Activated CD8-positive, alpha-beta T cell treated with anti-CD3 and anti-CD28 coated beads, Interleukin-2, amount 10 ng/mL, durations not matched to agents 7 days and 5 days (primary cell): ENCODE measurements around the gene SCN2B. TPM values are rescaled to one million over a fixed set of nuclear protein-coding genes. Genes with fewer than 3 reads are reported as not detected.
A peak's percentile ranks its signal among the peaks of the same experiment; 100 is the strongest.

Experiments used
- ATAC-seq: fragments of 150-1000 bp; cut with Tn5 transposase; one replicate; pipeline ENCODE4 v1.10.0; 2021; ENCODE audit warnings: moderate library complexity
- CTCF ChIA-PET: fragments of 350-600 bp; sonication (Branson Sonifier 250); formaldehyde crosslinking; loops from one replicate; lab custom pipeline; 2021; ENCODE audit warnings: antibody characterized with exemption; lab: Charles Lee
- POLR2A ChIA-PET: fragments of 350-600 bp; sonication (Branson Sonifier 250); formaldehyde crosslinking; loops from one replicate; lab custom pipeline; 2021; ENCODE audit warnings: antibody characterized with exemption; lab: Charles Lee
- DNase-seq: peaks from one replicate; pipeline ENCODE4 v3.0.0-alpha.2; 2020
- H3K27ac Mint-ChIP-seq: one replicate; pipeline ENCODE4 v1.8.0; 2021; ENCODE audit warnings: mild to moderate bottlenecking, mixed read lengths
- H3K27me3 Mint-ChIP-seq: one replicate; pipeline ENCODE4 v1.8.0; 2021; ENCODE audit warnings: low read depth, mixed read lengths
- H3K36me3 Mint-ChIP-seq: one replicate; pipeline ENCODE4 v1.8.0; 2021; ENCODE audit warnings: low read depth, mixed read lengths
- H3K4me1 Mint-ChIP-seq: one replicate; pipeline ENCODE4 v1.8.0; 2021; ENCODE audit warnings: low read depth, mixed read lengths
- H3K4me3 Mint-ChIP-seq: one replicate; pipeline ENCODE4 v1.8.0; 2021; ENCODE audit warnings: mild to moderate bottlenecking, mixed read lengths
- H3K9me3 Mint-ChIP-seq: one replicate; pipeline ENCODE4 v1.8.0; 2022; ENCODE audit warnings: mixed read lengths; ENCODE audit not compliant: insufficient read depth
- total RNA-seq, 2 experiments: library from RNA; stranded (reverse); gene quantifications; one replicate each; pipeline ENCODE4 v1.2.3, GENCODE V29; 2021

The SCN2B gene
- total RNA-seq, 2 experiments from 2014 or later = not detected

- H3K27ac Mint-ChIP-seq = no peak overlapping the region
- H3K4me1 Mint-ChIP-seq = peaks cover 29% of the 10 kb centered on the region
- POLR2A ChIA-PET = no interaction called here
- peaks cover 77% of the 10 kb centered on the region for H3K27me3 Mint-ChIP-seq
- peak overlapping the region; percentile 58 for H3K4me3 Mint-ChIP-seq
- H3K36me3 Mint-ChIP-seq = no peaks in the 10 kb centered on the region
- no peaks in the 10 kb centered on the region for H3K9me3 Mint-ChIP-seq
- ATAC-seq (no peak), DNase-seq (no peak)
- CTCF ChIA-PET = interaction anchor here (0.9 to 1.7 kb wide), 3 partner anchors 9 to 658 kb away, joined by 3 to 6 read pairs (median 5); no protein-coding TSS in a partner anchor
These were observed 22.9 kb downstream of the SCN2B start for GRCh38 chr11:118153516-118153915.

GRCh38 chr11:118152552-118153471, 23.6 kb downstream of the SCN2B start, which contains the start of gene SCN4B:
SCN4B (minus strand) TSS chr11:118152823; CDS start chr11:118152673, 150 bp downstream.
- Mint-ChIP-seq H3K27ac (no peak within 1 kb of the TSS), H3K27me3 (peaks cover 73% of the 10 kb centered on the region), H3K4me3 (peak within 1 kb of the TSS; percentile 59), H3K4me1 (peaks cover 28% of the 10 kb centered on the region), H3K36me3 (no peaks in the 10 kb centered on the region), H3K9me3 (no peaks in the 10 kb centered on the region)
- ATAC-seq (peak; percentile 61), DNase-seq (no peak)
- ChIA-PET POLR2A (interaction anchor here (0.6 kb wide), 1 partner anchor 287 kb away, joined by 5 read pairs; no protein-coding TSS in a partner anchor), CTCF (interaction anchor here (0.9 to 1.7 kb wide), 4 partner anchors 8 to 657 kb away, joined by 3 to 6 read pairs (median 5); no protein-coding TSS in a partner anchor)

GRCh38 chr11:118152020-118152551, 24.4 kb downstream of the SCN2B start:
- Mint-ChIP-seq H3K27ac (no peak overlapping the region), H3K9me3 (no peaks in the 10 kb centered on the region), H3K36me3 (no peaks in the 10 kb centered on the region), H3K4me1 (peaks cover 22% of the 10 kb centered on the region), H3K27me3 (peaks cover 68% of the 10 kb centered on the region), H3K4me3 (peak overlapping the region; percentile 34)
- ChIA-PET POLR2A (no interaction called here), CTCF (interaction anchor here (1.1 to 1.7 kb wide), 2 partner anchors 7 to 19 kb away, joined by 5 read pairs; no protein-coding TSS in a partner anchor)
- DNase-seq = no peak
- ATAC-seq = no peak

GRCh38 chr11:118151431-118151830, 25.0 kb downstream of the SCN2B start:
- CTCF ChIA-PET = interaction anchor here (1.1 to 1.2 kb wide), 2 partner anchors 20 kb away, joined by 5 to 6 read pairs; no protein-coding TSS in a partner anchor
- Mint-ChIP-seq H3K27me3 (peaks cover 63% of the 10 kb centered on the region), H3K9me3 (no peaks in the 10 kb centered on the region), H3K27ac (no peak overlapping the region), H3K4me3 (no peak overlapping the region), H3K4me1 (peaks cover 17% of the 10 kb centered on the region), H3K36me3 (no peaks in the 10 kb centered on the region)
- POLR2A ChIA-PET = no interaction called here
- DNase-seq = no peak
- no peak for ATAC-seq

- DNase-seq (no peak), ATAC-seq (no peak)
- Mint-ChIP-seq H3K9me3 (no peaks in the 10 kb centered on the region), H3K4me3 (no peak overlapping the region), H3K4me1 (peaks cover 21% of the 10 kb centered on the region), H3K36me3 (no peaks in the 10 kb centered on the region), H3K27ac (no peak overlapping the region), H3K27me3 (peaks cover 49% of the 10 kb centered on the region)
- CTCF ChIA-PET = interaction anchor here (0.8 to 7.7 kb wide), 3 partner anchors 10 to 146 kb away, joined by 3 to 100 read pairs (median 4); no protein-coding TSS in a partner anchor
- POLR2A ChIA-PET = interaction anchor here (0.7 kb wide), 1 partner anchor 687 kb away, joined by 4 read pairs; no protein-coding TSS in a partner anchor
These were observed 26.9 kb downstream of the SCN2B start for GRCh38 chr11:118149493-118149892.

- Mint-ChIP-seq H3K27ac (no peak overlapping the region), H3K4me1 (peaks cover 19% of the 10 kb centered on the region)
- CTCF ChIA-PET = interaction anchor here (0.8 to 7.7 kb wide), 4 partner anchors 7 to 147 kb away, joined by 3 to 100 read pairs (median 21); no protein-coding TSS in a partner anchor
These were observed 27.6 kb downstream of the SCN2B start for GRCh38 chr11:118148856-118149255.

GRCh38 chr11:118148240-118148639, 28.2 kb downstream of the SCN2B start:
- no peak overlapping the region for H3K27ac Mint-ChIP-seq
- no peaks in the 10 kb centered on the region for H3K9me3 Mint-ChIP-seq
- H3K4me1 Mint-ChIP-seq = peaks cover 15% of the 10 kb centered on the region
- no peak overlapping the region for H3K4me3 Mint-ChIP-seq
- DNase-seq = no peak
- ChIA-PET CTCF (interaction anchor here (1.1 to 7.7 kb wide), 5 partner anchors 8 to 147 kb away, joined by 3 to 100 read pairs (median 5); no protein-coding TSS in a partner anchor), POLR2A (no interaction called here)
- H3K36me3 Mint-ChIP-seq = no peaks in the 10 kb centered on the region
- no peak for ATAC-seq
- H3K27me3 Mint-ChIP-seq = peaks cover 49% of the 10 kb centered on the region

More at GRCh38 chr11:118148856-118149255, 27.6 kb downstream of the SCN2B start:
- H3K36me3 Mint-ChIP-seq = no peaks in the 10 kb centered on the region
- H3K27me3 Mint-ChIP-seq = peaks cover 49% of the 10 kb centered on the region
- no peak overlapping the region for H3K4me3 Mint-ChIP-seq
- DNase-seq = no peak
- ATAC-seq = no peak
- no peaks in the 10 kb centered on the region for H3K9me3 Mint-ChIP-seq
- POLR2A ChIA-PET = no interaction called here

DNA sequence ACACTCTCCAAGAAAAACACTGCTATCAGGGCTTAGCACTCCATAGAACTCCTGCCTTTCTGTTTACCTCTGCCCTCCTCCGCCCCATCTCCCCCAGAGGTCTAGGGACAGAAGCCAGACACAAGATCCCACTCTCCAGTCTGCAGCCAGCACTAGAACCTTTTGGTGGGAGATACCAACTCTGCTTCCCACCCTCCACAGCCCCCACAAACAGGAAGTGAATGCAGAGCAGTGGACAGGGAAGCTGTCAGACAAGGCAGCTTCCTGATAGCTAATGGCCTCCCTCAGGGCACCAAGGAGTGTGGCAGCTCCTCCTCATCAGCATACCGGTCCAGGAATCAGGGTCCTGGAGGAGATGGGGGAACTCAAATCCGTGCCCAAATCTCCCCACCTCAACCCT, 28.9 kb downstream of the SCN2B start:
- DNase-seq (no peak), ATAC-seq (no peak)
- Mint-ChIP-seq H3K4me1 (peaks cover 22% of the 10 kb centered on the region), H3K4me3 (no peak overlapping the region), H3K27me3 (peaks cover 49% of the 10 kb centered on the region), H3K27ac (no peak overlapping the region), H3K36me3 (no peaks in the 10 kb centered on the region), H3K9me3 (no peaks in the 10 kb centered on the region)
- ChIA-PET CTCF (interaction anchor here (1.1 to 7.7 kb wide), 4 partner anchors 8 to 148 kb away, joined by 3 to 100 read pairs (median 22); no protein-coding TSS in a partner anchor), POLR2A (no interaction called here)

- Mint-ChIP-seq H3K9me3 (no peaks in the 10 kb centered on the region), H3K4me1 (peaks cover 19% of the 10 kb centered on the region), H3K4me3 (peak overlapping the region; percentile 72), H3K27me3 (peaks cover 53% of the 10 kb centered on the region), H3K36me3 (no peaks in the 10 kb centered on the region), H3K27ac (no peak overlapping the region)
- POLR2A ChIA-PET = interaction anchor here (1.0 kb wide), 1 partner anchor 52 kb away, joined by 3 read pairs; no protein-coding TSS in a partner anchor
- ATAC-seq (no peak), DNase-seq (no peak)
- CTCF ChIA-PET = interaction anchor here (0.8 to 7.7 kb wide), 5 partner anchors 9 to 339 kb away, joined by 3 to 100 read pairs (median 5); no protein-coding TSS in a partner anchor
These were observed 29.9 kb downstream of the SCN2B start for GRCh38 chr11:118146554-118146953.

- peak; percentile 92 for DNase-seq
- ChIA-PET CTCF (interaction anchor here (0.6 to 7.7 kb wide), 14 partner anchors 7 to 354 kb away, joined by 3 to 100 read pairs (median 4); partner anchors contain the start of gene SCN4B), POLR2A (interaction anchor here (1.0 kb wide), 1 partner anchor 53 kb away, joined by 3 read pairs; no protein-coding TSS in a partner anchor)
- Mint-ChIP-seq H3K27ac (no peak overlapping the region), H3K4me3 (peak overlapping the region; percentile 79), H3K36me3 (no peaks in the 10 kb centered on the region), H3K4me1 (peaks cover 19% of the 10 kb centered on the region), H3K9me3 (no peaks in the 10 kb centered on the region), H3K27me3 (peaks cover 54% of the 10 kb centered on the region)
- peak; percentile 97 for ATAC-seq
These were observed 30.9 kb downstream of the SCN2B start for GRCh38 chr11:118145285-118146227.
